Measurements from ENCODE around the gene FTL.

GRCh38 chr19:48966541-48967345 lies 1.6 kb downstream of the FTL start:
- TF ChIP-seq POLR2AphosphoS5 (IDR thresholded peaks at IDR 0.05; ENCODE audit: insufficient read depth, low read depth, low read length): no peak
- TF ChIP-seq CTCF (IDR thresholded peaks at IDR 0.05; ENCODE audit: extremely low read depth in 1 of 2, insufficient read depth in 1 of 2, low read depth in 1 of 2, low read length in 2 of 2): no peak
- no peak for TF ChIP-seq MYC (IDR thresholded peaks at IDR 0.05; ENCODE audit: low read depth, low read length)
- TF ChIP-seq POLR2A (IDR thresholded peaks at IDR 0.05; ENCODE audit: low read depth, low read length): no peak
- TF ChIP-seq MAX (IDR thresholded peaks at IDR 0.05; ENCODE audit: insufficient read depth, insufficient read length): no peak
